ENCODE data around the gene TTC7B. TPM values are rescaled to one million over a fixed set of nuclear protein-coding genes. Genes with fewer than 3 reads are reported as not detected.

TTC7B gene
- total and polyA plus RNA-seq, 2 experiments from 2014 or later = 68.1 to 75.8 TPM

- H3K27me3 ChIP-seq = no peaks in the 10 kb centered on the region
- no peaks in the 10 kb centered on the region for H3K9me3 ChIP-seq (ENCODE audit: low read depth)
- no peak for DNase-seq (ENCODE audit: low read depth in 1 of 2, low spot score in 1 of 2)
- H3K4me3 ChIP-seq = no peak overlapping the region
- H3K4me1 ChIP-seq (ENCODE audit: low read depth) = no peaks in the 10 kb centered on the region
- no peak overlapping the region for H3K27ac ChIP-seq
- TF ChIP-seq, protein P1, sequence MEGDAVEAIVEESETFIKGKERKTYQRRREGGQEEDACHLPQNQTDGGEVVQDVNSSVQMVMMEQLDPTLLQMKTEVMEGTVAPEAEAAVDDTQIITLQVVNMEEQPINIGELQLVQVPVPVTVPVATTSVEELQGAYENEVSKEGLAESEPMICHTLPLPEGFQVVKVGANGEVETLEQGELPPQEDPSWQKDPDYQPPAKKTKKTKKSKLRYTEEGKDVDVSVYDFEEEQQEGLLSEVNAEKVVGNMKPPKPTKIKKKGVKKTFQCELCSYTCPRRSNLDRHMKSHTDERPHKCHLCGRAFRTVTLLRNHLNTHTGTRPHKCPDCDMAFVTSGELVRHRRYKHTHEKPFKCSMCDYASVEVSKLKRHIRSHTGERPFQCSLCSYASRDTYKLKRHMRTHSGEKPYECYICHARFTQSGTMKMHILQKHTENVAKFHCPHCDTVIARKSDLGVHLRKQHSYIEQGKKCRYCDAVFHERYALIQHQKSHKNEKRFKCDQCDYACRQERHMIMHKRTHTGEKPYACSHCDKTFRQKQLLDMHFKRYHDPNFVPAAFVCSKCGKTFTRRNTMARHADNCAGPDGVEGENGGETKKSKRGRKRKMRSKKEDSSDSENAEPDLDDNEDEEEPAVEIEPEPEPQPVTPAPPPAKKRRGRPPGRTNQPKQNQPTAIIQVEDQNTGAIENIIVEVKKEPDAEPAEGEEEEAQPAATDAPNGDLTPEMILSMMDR (IDR thresholded peaks at IDR 0.05; ENCODE audit: low read depth, low read length) = no peak
- H3K36me3 ChIP-seq = no peaks in the 10 kb centered on the region
Observed at GRCh38 chr14:90767899-90768298, 48.3 kb downstream of the TTC7B start.

GRCh38 chr14:90760591-90761316 is 55.5 kb downstream of the TTC7B start:
- no peaks in the 10 kb centered on the region for H3K36me3 ChIP-seq
- H3K27ac ChIP-seq = no peak overlapping the region
- DNase-seq (ENCODE audit: low read depth in 1 of 2, low spot score in 1 of 2) = peak; percentile 42 to 62
- H3K9me3 ChIP-seq (ENCODE audit: low read depth) = no peaks in the 10 kb centered on the region
- TF ChIP-seq, protein P1 (IDR thresholded peaks at IDR 0.05; ENCODE audit: low read depth, low read length) = peak; percentile 68
- H3K27me3 ChIP-seq = no peaks in the 10 kb centered on the region
- H3K4me3 ChIP-seq = no peak overlapping the region
- peaks cover 11% of the 10 kb centered on the region for H3K4me1 ChIP-seq (ENCODE audit: low read depth)

GRCh38 chr14:90760078-90760444 is 56.2 kb downstream of the TTC7B start:
- Histone ChIP-seq H3K27me3 (no peaks in the 10 kb centered on the region), H3K4me1 (ENCODE audit: low read depth) (peaks cover 11% of the 10 kb centered on the region), H3K4me3 (no peak overlapping the region), H3K9me3 (ENCODE audit: low read depth) (no peaks in the 10 kb centered on the region), H3K36me3 (no peaks in the 10 kb centered on the region), H3K27ac (no peak overlapping the region)
- no peak for DNase-seq (ENCODE audit: low read depth in 1 of 2, low spot score in 1 of 2)
- TF ChIP-seq, protein P1 (IDR thresholded peaks at IDR 0.05; ENCODE audit: low read depth, low read length) = no peak

- no peaks in the 10 kb centered on the region for H3K9me3 ChIP-seq (ENCODE audit: low read depth)
- H3K27me3 ChIP-seq = no peaks in the 10 kb centered on the region
- H3K36me3 ChIP-seq = no peaks in the 10 kb centered on the region
- H3K4me3 ChIP-seq = no peak overlapping the region
- H3K27ac ChIP-seq = peak overlapping the region; percentile 22
- TF ChIP-seq, protein P1 (IDR thresholded peaks at IDR 0.05; ENCODE audit: low read depth, low read length) = no peak
- no peak for DNase-seq (ENCODE audit: low read depth in 1 of 2, low spot score in 1 of 2)
- H3K4me1 ChIP-seq (ENCODE audit: low read depth) = peaks cover 11% of the 10 kb centered on the region
Observed at GRCh38 chr14:90759370-90760077, 56.7 kb downstream of the TTC7B start.

DNA sequence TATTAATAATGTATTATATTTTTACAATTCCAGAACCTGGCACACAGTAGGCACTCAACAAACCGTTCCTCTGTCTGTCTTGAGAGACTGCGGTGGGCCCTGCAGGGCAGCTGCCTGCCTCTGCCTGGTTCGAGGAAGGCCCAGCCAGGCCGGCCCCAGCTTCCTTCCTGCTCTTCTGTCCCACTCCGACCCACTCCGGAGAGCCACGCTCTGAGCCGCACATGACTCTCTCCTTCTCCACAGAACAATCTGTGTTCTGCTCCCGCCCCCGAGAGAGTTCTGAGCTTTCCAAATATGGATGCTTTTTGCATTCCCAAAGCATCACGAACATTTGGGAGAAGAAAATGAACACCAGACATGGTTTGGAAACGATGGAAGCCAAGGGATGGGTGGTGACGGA is 57.3 kb downstream of the TTC7B start:
- H3K4me1 ChIP-seq (ENCODE audit: low read depth) = peaks cover 11% of the 10 kb centered on the region
- H3K27me3 ChIP-seq = no peaks in the 10 kb centered on the region
- peak in 1 of 2 donors; percentile 42 for DNase-seq (ENCODE audit: low read depth in 1 of 2, low spot score in 1 of 2)
- H3K9me3 ChIP-seq (ENCODE audit: low read depth) = no peaks in the 10 kb centered on the region
- no peaks in the 10 kb centered on the region for H3K36me3 ChIP-seq
- H3K27ac ChIP-seq = no peak overlapping the region
- no peak overlapping the region for H3K4me3 ChIP-seq
- TF ChIP-seq, protein P1 (IDR thresholded peaks at IDR 0.05; ENCODE audit: low read depth, low read length) = no peak

All from cardiac muscle cell (in vitro differentiated cells and primary cell).